Endothelial cell of umbilical vein (primary cell): ENCODE measurements around the gene TOX4. TPM values are rescaled to one million over a fixed set of nuclear protein-coding genes. Genes with fewer than 3 reads are reported as not detected.

Experiments
- BruUV-seq: library from RNA; stranded (reverse); fragments of 400-500 nt; replicated peaks from 2 replicates; lab custom pipeline; 2021; lab: Mats Ljungman, UMichigan
- CTCF ChIA-PET: fragments of 300-600, 350-600 bp; sonication (Branson Sonifier 250); formaldehyde crosslinking; loops from one replicate; lab custom pipeline; 2021; ENCODE audit warnings: antibody characterized with exemption, inconsistent platforms; lab: Charles Lee
- POLR2A ChIA-PET: fragments of 300-600, 350-600 bp; sonication (Branson Sonifier 250); formaldehyde crosslinking; loops from one replicate; lab custom pipeline; 2021; ENCODE audit warnings: antibody characterized with exemption, inconsistent platforms; lab: Charles Lee
- DNase-seq: peaks from one replicate; pipeline ENCODE4 v3.0.0-alpha.2; 2011; ENCODE audit warnings: low read depth, low spot score
- FAIRE-seq: peaks from 2 replicates; lab custom pipeline; 2011; peaks lifted over from hg19 to GRCh38; lab: Jason Lieb, UNC
- H2AFZ ChIP-seq: 2 replicates; pipeline ENCODE4 v1.6.0; 2012; ENCODE audit warnings: low read depth, low read length, control low read depth, inconsistent platforms
- H3K27ac ChIP-seq: 2 replicates; pipeline ENCODE4 v1.5.1; 2011; ENCODE audit warnings: low read depth, mild to moderate bottlenecking, control low read depth, low read length, moderate library complexity; ENCODE audit not compliant: insufficient read depth
- H3K27me3 ChIP-seq, 2 experiments: 2 replicates each; pipeline versions ENCODE4 v1.6.0 to v1.6.1; 2011; ENCODE audit warnings: low read length in 2 of 2, mixed read lengths in 1 of 2; ENCODE audit not compliant: control insufficient read depth in 2 of 2, insufficient read depth in 2 of 2
- H3K36me3 ChIP-seq, 2 experiments: 2 replicates in 1 of 2; 3 replicates in 1 of 2; pipeline ENCODE4 v1.5.1; 2011; ENCODE audit warnings: low read length in 2 of 2, mild to moderate bottlenecking in 1 of 2, moderate library complexity in 1 of 2; ENCODE audit not compliant: control insufficient read depth in 2 of 2, insufficient read depth in 2 of 2; ENCODE audit errors: extremely low read depth in 1 of 2
- H3K4me1 ChIP-seq: 3 replicates; pipeline ENCODE4 v1.5.1; 2011; ENCODE audit warnings: mild to moderate bottlenecking, low read length; ENCODE audit not compliant: control insufficient read depth, insufficient read depth; ENCODE audit errors: extremely low read depth
- H3K4me2 ChIP-seq: 2 replicates; pipeline ENCODE4 v1.6.1; 2011; ENCODE audit warnings: low read length, control low read depth, mixed read lengths; ENCODE audit not compliant: insufficient read depth
- H3K4me3 ChIP-seq, 3 experiments: fragments of 200-600 bp in 1 of 3; sonication (generic), shearing (Covaris generic) in 1 of 3; replicated peaks in 1 of 3; 2 replicates each; pipeline ENCODE4 v1.5.1; 2011 to 2016; ENCODE audit warnings: control low read depth in 3 of 3, low read length in 3 of 3, mild to moderate bottlenecking in 2 of 3, inconsistent platforms in 1 of 3, low read depth in 1 of 3, moderate library complexity in 1 of 3; ENCODE audit not compliant: insufficient read depth in 1 of 3
- H3K79me2 ChIP-seq: 2 replicates; pipeline ENCODE4 v1.6.0; 2012; ENCODE audit warnings: low read length, inconsistent platforms; ENCODE audit not compliant: control insufficient read depth, insufficient read depth
- H3K9ac ChIP-seq: replicated peaks from 2 replicates; pipeline ENCODE3; 2011; ENCODE audit warnings: low read length, control low read depth; ENCODE audit not compliant: insufficient read depth; ENCODE audit errors: extremely low read depth
- H3K9me1 ChIP-seq: replicated peaks from 3 replicates; pipeline ENCODE4 v1.6.0; 2011; ENCODE audit warnings: mild to moderate bottlenecking, low read length; ENCODE audit not compliant: control insufficient read depth, insufficient read depth; ENCODE audit errors: extremely low read depth
- H3K9me3 ChIP-seq: replicated peaks from 2 replicates; pipeline ENCODE4 v1.5.1; 2012; ENCODE audit warnings: low read length, inconsistent platforms; ENCODE audit not compliant: control insufficient read depth, insufficient read depth
- H4K20me1 ChIP-seq: replicated peaks from 2 replicates; pipeline ENCODE3; 2011; ENCODE audit warnings: mild to moderate bottlenecking, low read length; ENCODE audit not compliant: control insufficient read depth, insufficient read depth; ENCODE audit errors: extremely low read depth
- EZH2 ChIP-seq: IDR thresholded peaks from 2 replicates; pipeline ENCODE4 v1.6.1; 2012; ENCODE audit warnings: borderline replicate concordance, low read depth, mild to moderate bottlenecking, moderate library complexity, low read length, inconsistent platforms; ENCODE audit not compliant: severe bottlenecking
- FOS ChIP-seq: IDR thresholded peaks from 2 replicates; pipeline ENCODE4 v1.6.1; 2011; ENCODE audit warnings: mild to moderate bottlenecking, low read length, moderate library complexity, borderline replicate concordance; ENCODE audit not compliant: insufficient read depth
- GATA2 ChIP-seq: IDR thresholded peaks from 2 replicates; pipeline ENCODE4 v1.7.0; 2011; ENCODE audit warnings: low read depth, mild to moderate bottlenecking, moderate library complexity, mixed read lengths, low read length; ENCODE audit not compliant: insufficient read length, insufficient read depth
- JUN ChIP-seq: IDR thresholded peaks from 2 replicates; pipeline ENCODE4 v1.6.1; 2011; ENCODE audit warnings: borderline replicate concordance, low read depth; ENCODE audit not compliant: insufficient read length, insufficient read depth
- MYC ChIP-seq: IDR thresholded peaks from one replicate; pipeline ENCODE4 v1.6.1; 2011; ENCODE audit warnings: mild to moderate bottlenecking, low read depth, low read length
- POLR2A ChIP-seq: IDR thresholded peaks from 2 replicates; pipeline ENCODE4 v1.6.1; 2012; ENCODE audit warnings: low read depth, mild to moderate bottlenecking, control low read depth, low read length
- POLR2AphosphoS5 ChIP-seq: IDR thresholded peaks from 2 replicates; pipeline ENCODE4 v1.6.1; 2012; ENCODE audit warnings: low read depth, mild to moderate bottlenecking, control low read depth, low read length, moderate library complexity; ENCODE audit not compliant: insufficient read depth
- dilution Hi-C: fragments of 300-500 bp; cut with MboI; formaldehyde crosslinking; loops from one replicate; pipeline ENCODE4 v1.15.0; 2019; ENCODE audit warnings: low sequenced_read_pairs; ENCODE audit not compliant: extremely low pct_ligation_motif_present
- intact Hi-C: fragments of 100-400 bp; cut with micrococcal nuclease; formaldehyde crosslinking; loops from one replicate; pipeline ENCODE4 v1.10.0; 2022
- polyA plus RNA-seq, 4 experiments: library from polyadenylated mRNA; depleted of rRNA in 3 of 4; stranded (reverse) in 3 of 4; unstranded in 1 of 4; fragments of >200 nt; gene quantifications; 2 replicates each; pipeline versions ENCODE4 v1.2.1 to v1.2.3, GENCODE V29; 2011 to 2012; ENCODE audit warnings: missing spikeins in 1 of 4
- total RNA-seq: library from RNA; stranded (reverse); gene quantifications from 2 replicates; pipeline ENCODE4 v1.2.3, GENCODE V29; 2021
- TF ChIP-seq, protein P1 (sequence below), 2 donors: IDR thresholded peaks; 1 replicate in 1 of 2; 2 replicates in 1 of 2; pipeline ENCODE4 v1.5.1; 2011; ENCODE audit warnings: low read length in 2 of 2, mild to moderate bottlenecking in 2 of 2, moderate library complexity in 2 of 2, control low read depth in 1 of 2, inconsistent platforms in 1 of 2, low read depth in 1 of 2; ENCODE audit not compliant: insufficient read depth in 1 of 2; ENCODE audit errors: extremely low read depth in 1 of 2
- TF ChIP-seq, protein P2 (sequence below): IDR thresholded peaks from 2 replicates; pipeline ENCODE4 v1.6.1; 2011; ENCODE audit not compliant: insufficient read depth, insufficient read length

Gene TOX4
- total and polyA plus RNA-seq, 2 donors (not counting 3 experiments of a cell fraction or from before 2014, with no cell fraction given) = 67.4 to 78.4 TPM

DNA sequence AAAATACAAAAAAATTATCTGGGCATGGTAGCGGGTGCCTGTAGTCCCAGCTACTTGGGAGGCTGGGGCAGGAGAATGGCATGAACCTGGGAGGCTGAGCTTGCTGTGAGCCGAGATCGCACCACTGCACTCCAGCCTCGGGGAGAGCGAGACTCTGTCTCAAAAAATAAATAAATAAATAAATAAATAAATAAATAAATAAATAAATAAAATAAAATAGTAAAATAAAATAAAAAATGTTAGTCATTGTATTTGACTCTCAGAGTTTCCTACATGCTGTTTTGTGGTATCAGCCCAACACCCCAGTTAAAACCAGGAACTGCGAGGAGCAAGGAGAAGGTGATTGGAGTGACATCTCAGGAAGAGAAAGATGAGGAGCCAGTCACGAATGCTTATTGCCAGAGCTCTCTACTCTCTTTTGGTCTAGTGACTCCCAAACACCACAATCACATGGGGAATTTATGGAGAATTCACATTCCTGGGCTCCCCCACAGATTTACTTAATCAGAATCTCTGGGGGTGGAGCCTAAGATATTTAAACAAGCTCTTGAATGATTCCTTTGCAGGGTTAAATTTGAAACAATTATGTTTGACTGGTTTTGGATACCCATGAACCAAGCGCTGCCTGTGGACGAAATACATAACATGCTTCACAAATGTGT lies 64.5 kb downstream of the TOX4 start:
- H3K9me1 ChIP-seq = no peaks in the 10 kb centered on the region
- BruUV-seq = no TSS peak
- H3K27ac ChIP-seq = no peak overlapping the region
- H3K79me2 ChIP-seq = no peaks in the 10 kb centered on the region
- dilution Hi-C loops (no loop called here), intact Hi-C loops (no loop called here)
- no peaks in the 10 kb centered on the region for H3K4me1 ChIP-seq
- no peak for TF ChIP-seq EZH2
- TF ChIP-seq GATA2 = no peak
- no peak for TF ChIP-seq MYC
- TF ChIP-seq POLR2AphosphoS5 = no peak
- TF ChIP-seq JUN = no peak
- TF ChIP-seq, protein P1, sequence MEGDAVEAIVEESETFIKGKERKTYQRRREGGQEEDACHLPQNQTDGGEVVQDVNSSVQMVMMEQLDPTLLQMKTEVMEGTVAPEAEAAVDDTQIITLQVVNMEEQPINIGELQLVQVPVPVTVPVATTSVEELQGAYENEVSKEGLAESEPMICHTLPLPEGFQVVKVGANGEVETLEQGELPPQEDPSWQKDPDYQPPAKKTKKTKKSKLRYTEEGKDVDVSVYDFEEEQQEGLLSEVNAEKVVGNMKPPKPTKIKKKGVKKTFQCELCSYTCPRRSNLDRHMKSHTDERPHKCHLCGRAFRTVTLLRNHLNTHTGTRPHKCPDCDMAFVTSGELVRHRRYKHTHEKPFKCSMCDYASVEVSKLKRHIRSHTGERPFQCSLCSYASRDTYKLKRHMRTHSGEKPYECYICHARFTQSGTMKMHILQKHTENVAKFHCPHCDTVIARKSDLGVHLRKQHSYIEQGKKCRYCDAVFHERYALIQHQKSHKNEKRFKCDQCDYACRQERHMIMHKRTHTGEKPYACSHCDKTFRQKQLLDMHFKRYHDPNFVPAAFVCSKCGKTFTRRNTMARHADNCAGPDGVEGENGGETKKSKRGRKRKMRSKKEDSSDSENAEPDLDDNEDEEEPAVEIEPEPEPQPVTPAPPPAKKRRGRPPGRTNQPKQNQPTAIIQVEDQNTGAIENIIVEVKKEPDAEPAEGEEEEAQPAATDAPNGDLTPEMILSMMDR (IDR thresholded peaks at IDR 0.05; ENCODE audit: extremely low read depth in 1 of 2, insufficient read depth in 1 of 2, low read depth in 1 of 2, low read length in 2 of 2) = no peak
- no peak for TF ChIP-seq POLR2A
- TF ChIP-seq, protein P2, sequence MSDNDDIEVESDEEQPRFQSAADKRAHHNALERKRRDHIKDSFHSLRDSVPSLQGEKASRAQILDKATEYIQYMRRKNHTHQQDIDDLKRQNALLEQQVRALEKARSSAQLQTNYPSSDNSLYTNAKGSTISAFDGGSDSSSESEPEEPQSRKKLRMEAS = no peak
- no peak for TF ChIP-seq FOS
- H2AFZ ChIP-seq = no peak overlapping the region
- no peaks in the 10 kb centered on the region for H3K36me3 ChIP-seq
- no peaks in the 10 kb centered on the region for H3K9me3 ChIP-seq
- H3K4me2 ChIP-seq = no peak overlapping the region
- H3K4me3 ChIP-seq = no peak overlapping the region
- no peak for FAIRE-seq
- POLR2A ChIA-PET = no interaction called here
- DNase-seq = no peak
- CTCF ChIA-PET = interaction anchor here (0.8 kb wide), 1 partner anchor 43 kb away, joined by 3 read pairs; no protein-coding TSS in a partner anchor
- H3K27me3 ChIP-seq = peaks cover 23 to 35% of the 10 kb centered on the region in 2 experiments
- H4K20me1 ChIP-seq = no peaks in the 10 kb centered on the region
- no peak overlapping the region for H3K9ac ChIP-seq
